SH-SY5Y (cell line): ENCODE measurements around the gene CPED1.

ENCODE experiments used
- GATA2 ChIP-seq: IDR thresholded peaks from 2 replicates; pipeline ENCODE4 v1.6.1; 2011; ENCODE audit warnings: mild to moderate bottlenecking, low read depth, low read length
- GATA3 ChIP-seq: IDR thresholded peaks from 2 replicates; pipeline ENCODE4 v1.6.1; 2011; ENCODE audit warnings: low read depth, mild to moderate bottlenecking, low read length, moderate library complexity

DNA sequence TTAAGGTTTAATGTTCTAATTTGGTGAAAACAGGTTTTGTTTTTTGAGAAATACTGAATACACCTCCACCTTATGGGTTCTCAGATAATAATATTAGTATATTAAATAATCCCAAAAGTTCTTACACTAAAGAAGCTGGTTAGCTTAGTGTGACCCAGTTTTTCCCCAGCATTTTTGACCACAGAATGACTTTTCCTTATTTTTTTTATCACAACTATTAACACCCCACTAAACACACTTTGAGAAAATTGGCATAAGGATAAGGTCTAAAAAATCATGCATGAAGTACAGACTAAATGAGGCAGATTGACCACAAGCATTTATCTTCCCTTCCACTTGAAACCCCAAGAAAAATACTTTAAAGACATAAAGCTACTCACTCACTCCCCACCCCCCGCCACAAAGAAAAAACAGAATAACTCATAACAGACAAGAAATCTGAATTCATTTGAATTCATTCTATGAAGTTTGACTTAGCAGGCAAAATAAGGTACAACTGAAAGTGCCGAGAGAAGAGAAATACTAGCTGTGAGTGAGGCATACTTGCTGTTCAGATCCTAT is 290.6 kb downstream of the CPED1 start:
- TF ChIP-seq GATA2: no peak
- TF ChIP-seq GATA3: no peak
